ENCODE measurements around the gene WTAP.

DNA sequence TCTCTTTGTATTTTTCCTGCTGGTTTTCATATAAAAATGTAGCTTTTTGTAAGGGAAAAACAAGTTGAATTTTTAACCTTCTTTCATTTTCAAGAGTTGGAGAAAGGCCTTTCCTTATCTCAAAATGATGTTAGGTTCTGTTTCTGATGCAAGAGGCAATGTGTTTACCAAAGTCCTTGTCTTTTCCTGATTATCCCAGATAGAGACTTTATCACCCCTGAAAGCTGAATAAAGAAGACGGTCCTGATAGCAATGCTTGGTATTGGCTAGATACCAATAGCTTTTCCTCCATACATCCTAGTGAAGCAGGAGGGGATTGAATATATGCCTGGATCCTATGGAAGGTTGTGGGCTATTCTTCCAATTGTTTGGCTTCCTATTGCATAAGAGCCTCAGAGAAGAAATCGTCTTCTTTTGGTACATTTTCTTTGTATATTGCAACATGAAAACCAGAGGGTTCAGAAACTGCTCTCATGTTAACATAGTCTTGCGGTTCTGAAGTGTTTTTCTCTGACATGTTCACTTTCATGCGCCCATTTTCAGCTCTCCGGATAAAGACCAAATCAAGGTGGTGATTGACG, 78.2 kb downstream of the WTAP start:
- TF ChIP-seq, protein P1, sequence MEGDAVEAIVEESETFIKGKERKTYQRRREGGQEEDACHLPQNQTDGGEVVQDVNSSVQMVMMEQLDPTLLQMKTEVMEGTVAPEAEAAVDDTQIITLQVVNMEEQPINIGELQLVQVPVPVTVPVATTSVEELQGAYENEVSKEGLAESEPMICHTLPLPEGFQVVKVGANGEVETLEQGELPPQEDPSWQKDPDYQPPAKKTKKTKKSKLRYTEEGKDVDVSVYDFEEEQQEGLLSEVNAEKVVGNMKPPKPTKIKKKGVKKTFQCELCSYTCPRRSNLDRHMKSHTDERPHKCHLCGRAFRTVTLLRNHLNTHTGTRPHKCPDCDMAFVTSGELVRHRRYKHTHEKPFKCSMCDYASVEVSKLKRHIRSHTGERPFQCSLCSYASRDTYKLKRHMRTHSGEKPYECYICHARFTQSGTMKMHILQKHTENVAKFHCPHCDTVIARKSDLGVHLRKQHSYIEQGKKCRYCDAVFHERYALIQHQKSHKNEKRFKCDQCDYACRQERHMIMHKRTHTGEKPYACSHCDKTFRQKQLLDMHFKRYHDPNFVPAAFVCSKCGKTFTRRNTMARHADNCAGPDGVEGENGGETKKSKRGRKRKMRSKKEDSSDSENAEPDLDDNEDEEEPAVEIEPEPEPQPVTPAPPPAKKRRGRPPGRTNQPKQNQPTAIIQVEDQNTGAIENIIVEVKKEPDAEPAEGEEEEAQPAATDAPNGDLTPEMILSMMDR (IDR thresholded peaks at IDR 0.05 in 8 of 11, conservative IDR thresholded peaks at IDR 0.05 in 3 of 11) = no peak
- no peak for TF ChIP-seq POLR2AphosphoS5 (IDR thresholded peaks at IDR 0.05)

Measured in spleen (tissue), 7 donors.